ENCODE results near the gene MEGF6. TPM values are rescaled to one million over a fixed set of nuclear protein-coding genes. Genes with fewer than 3 reads are reported as not detected.

The MEGF6 gene
- total RNA-seq, 6 experiments from 2014 or later = 20.3 to 39.2 (median 23.0) TPM

GRCh38 chr1:3523980-3524379, 87.3 kb downstream of the MEGF6 start:
- TF ChIP-seq CTCF (IDR thresholded peaks at IDR 0.05) = no peak
- DNase-seq = no peak
- Mint-ChIP-seq H3K27ac (no peak overlapping the region), H3K4me1 (ENCODE audit: low read depth) (peaks cover 1% of the 10 kb centered on the region; the same call in 1 of the 2 replicates), H3K9me3 (no peaks in the 10 kb centered on the region), H3K27me3 (ENCODE audit: insufficient read depth) (peaks cover 2% of the 10 kb centered on the region), H3K36me3 (ENCODE audit: low read depth) (no peaks in the 10 kb centered on the region), H3K4me3 (no peak overlapping the region)

GRCh38 chr1:3522564-3523265, 88.6 kb downstream of the MEGF6 start:
- Mint-ChIP-seq H3K36me3 (ENCODE audit: low read depth) (no peaks in the 10 kb centered on the region), H3K27ac (peak overlapping the region; percentile 75; the same call in 1 of the 2 replicates)
- DNase-seq = peak; percentile 65

GRCh38 chr1:3522112-3522511, 89.2 kb downstream of the MEGF6 start:
- no peak overlapping the region; the same call in 1 of the 2 replicates for H3K27ac Mint-ChIP-seq

More at GRCh38 chr1:3522564-3523265, 88.6 kb downstream of the MEGF6 start:
- Mint-ChIP-seq H3K4me3 (no peak overlapping the region), H3K4me1 (ENCODE audit: low read depth) (no peaks in the 10 kb centered on the region), H3K9me3 (no peaks in the 10 kb centered on the region), H3K27me3 (ENCODE audit: insufficient read depth) (peaks cover 2% of the 10 kb centered on the region)
- TF ChIP-seq CTCF (IDR thresholded peaks at IDR 0.05) = no peak

GRCh38 chr1:3521426-3521825, 89.9 kb downstream of the MEGF6 start:
- Mint-ChIP-seq H3K27me3 (ENCODE audit: insufficient read depth) (peaks cover 2% of the 10 kb centered on the region), H3K27ac (no peak overlapping the region), H3K36me3 (ENCODE audit: low read depth) (no peaks in the 10 kb centered on the region), H3K4me3 (no peak overlapping the region), H3K9me3 (no peaks in the 10 kb centered on the region), H3K4me1 (ENCODE audit: low read depth) (no peaks in the 10 kb centered on the region)
- TF ChIP-seq CTCF (IDR thresholded peaks at IDR 0.05) = no peak
- no peak for DNase-seq

More at GRCh38 chr1:3522112-3522511, 89.2 kb downstream of the MEGF6 start:
- no peak overlapping the region for H3K4me3 Mint-ChIP-seq
- no peaks in the 10 kb centered on the region for H3K4me1 Mint-ChIP-seq (ENCODE audit: low read depth)
- no peak for TF ChIP-seq CTCF (IDR thresholded peaks at IDR 0.05)
- no peaks in the 10 kb centered on the region for H3K9me3 Mint-ChIP-seq
- H3K36me3 Mint-ChIP-seq (ENCODE audit: low read depth) = no peaks in the 10 kb centered on the region
- DNase-seq = no peak
- H3K27me3 Mint-ChIP-seq (ENCODE audit: insufficient read depth) = peaks cover 2% of the 10 kb centered on the region

- no peaks in the 10 kb centered on the region for H3K4me1 Mint-ChIP-seq (ENCODE audit: low read depth)
- H3K36me3 Mint-ChIP-seq (ENCODE audit: low read depth) = no peaks in the 10 kb centered on the region
- no peaks in the 10 kb centered on the region for H3K9me3 Mint-ChIP-seq
- no peak overlapping the region; the same call in 1 of the 2 replicates for H3K27ac Mint-ChIP-seq
- TF ChIP-seq CTCF (IDR thresholded peaks at IDR 0.05) = no peak
- DNase-seq = no peak
- peaks cover 2% of the 10 kb centered on the region for H3K27me3 Mint-ChIP-seq (ENCODE audit: insufficient read depth)
- H3K4me3 Mint-ChIP-seq = no peak overlapping the region
These were observed 90.6 kb downstream of the MEGF6 start for GRCh38 chr1:3520419-3521378.

Data from HFFc6 (cell line).